K562 (cell line): ENCODE measurements around the gene MYO3B.
A peak's percentile ranks its signal among the peaks of the same experiment; 100 is the strongest.

ENCODE experiments used
- ADNP ChIP-seq: fragments of 200-800 bp; sonication (Bioruptor generic); IDR thresholded peaks from 2 replicates; pipeline ENCODE4 v1.6.1; 2016; ENCODE audit warnings: missing genetic modification characterization, missing compliant biosample characterization
- BDP1 ChIP-seq: IDR thresholded peaks from 3 replicates; pipeline ENCODE4 v1.6.1; 2011; ENCODE audit not compliant: insufficient read length, insufficient read depth
- CEBPB ChIP-seq: fragments of 450-650 bp; IDR thresholded peaks from 2 replicates; pipeline ENCODE4 v1.6.1; 2016; ENCODE audit warnings: missing genetic modification characterization, missing compliant biosample characterization
- CTCF ChIP-seq, 3 experiments: IDR thresholded peaks in 2 of 3; conservative IDR thresholded peaks in 1 of 3; 2 replicates each; pipeline ENCODE4 v1.5.1; 2011 to 2012; ENCODE audit warnings: low read length in 3 of 3, mild to moderate bottlenecking in 3 of 3, control low read depth in 2 of 3, improper control_type of control experiment in 1 of 3, inconsistent platforms in 1 of 3, low read depth in 1 of 3, mixed read lengths in 1 of 3, moderate library complexity in 1 of 3; ENCODE audit not compliant: insufficient read depth in 2 of 3
- JUN ChIP-seq, 2 experiments: sonication (generic) in 1 of 2; formaldehyde crosslinking in 1 of 2; IDR thresholded peaks; 2 replicates each; pipeline versions ENCODE4 v1.6.1 to v1.8.0; 2012 to 2022; ENCODE audit warnings: borderline replicate concordance in 2 of 2, mild to moderate bottlenecking in 2 of 2, improper control_type of control experiment in 1 of 2, low read depth in 1 of 2, low read length in 1 of 2, missing genetic modification reagents in 1 of 2
- KDM5B ChIP-seq: fragments of 200-600 bp; sonication (generic); IDR thresholded peaks from 2 replicates; pipeline ENCODE4 v1.6.1; 2012; ENCODE audit warnings: low read depth, mild to moderate bottlenecking, moderate library complexity, low read length, control low read depth, inconsistent platforms; ENCODE audit not compliant: insufficient replicate concordance
- RBBP5 ChIP-seq: fragments of 200-600 bp; sonication (generic); IDR thresholded peaks from 2 replicates; pipeline ENCODE4 v1.6.1; 2012; ENCODE audit warnings: borderline replicate concordance, mild to moderate bottlenecking, low read length, control low read depth, inconsistent platforms; ENCODE audit not compliant: insufficient read depth, poor library complexity, severe bottlenecking
- SAP30 ChIP-seq: fragments of 200-600 bp; sonication (generic); IDR thresholded peaks from 2 replicates; pipeline ENCODE4 v1.6.1; 2012; ENCODE audit warnings: borderline replicate concordance, low read depth, mild to moderate bottlenecking, moderate library complexity, low read length, control low read depth, inconsistent platforms; ENCODE audit not compliant: insufficient read depth, poor library complexity, severe bottlenecking
- ZBTB33 ChIP-seq: sonication (generic); formaldehyde crosslinking; IDR thresholded peaks from 2 replicates; pipeline ENCODE4 v1.8.1; 2023; ENCODE audit warnings: mild to moderate bottlenecking, missing genetic modification reagents
- ZNF274 ChIP-seq: IDR thresholded peaks from 2 replicates; pipeline ENCODE4 v1.6.1; 2011; ENCODE audit warnings: low read depth, mild to moderate bottlenecking, low read length, moderate library complexity, borderline replicate concordance
- ZNF740 ChIP-seq, 3 experiments: fragments of 200-800 bp in 1 of 3; sonication (Bioruptor generic) in 1 of 3; sonication (generic) in 1 of 3; formaldehyde crosslinking in 1 of 3; IDR thresholded peaks; 2 replicates each; pipeline versions ENCODE4 v1.6.1 to v1.8.0; 2016 to 2022; ENCODE audit warnings: mild to moderate bottlenecking in 2 of 3, missing compliant biosample characterization in 2 of 3, missing genetic modification characterization in 2 of 3, missing genetic modification reagents in 1 of 3
- TF ChIP-seq, protein P1 (sequence below): fragments of 200-600 bp; sonication (generic); IDR thresholded peaks from one replicate; pipeline ENCODE4 v1.6.1; 2012; ENCODE audit warnings: mild to moderate bottlenecking, low read depth, low read length, inconsistent platforms

- TF ChIP-seq ZNF740 (CRISPR knock-in tag; IDR thresholded peaks at IDR 0.05) (no peak), ZNF740 (tag; IDR thresholded peaks at IDR 0.05) (no peak), RBBP5 (no peak), ZBTB33 (no peak), BDP1 (no peak), SAP30 (no peak), ADNP (tag) (no peak), JUN (IDR thresholded peaks at IDR 0.05; ENCODE audit: borderline replicate concordance, low read depth, low read length) (no peak), JUN (CRISPR knock-in tag; IDR thresholded peaks at IDR 0.05; ENCODE audit: borderline replicate concordance) (no peak), CTCF (IDR thresholded peaks at IDR 0.05 in 2 of 3, conservative IDR thresholded peaks at IDR 0.05 in 1 of 3; ENCODE audit: insufficient read depth in 2 of 3, low read depth in 1 of 3, low read length in 3 of 3) (no peak), CEBPB (peak; percentile 39), ZNF274 (no peak), KDM5B (no peak)
- TF ChIP-seq, protein P1, sequence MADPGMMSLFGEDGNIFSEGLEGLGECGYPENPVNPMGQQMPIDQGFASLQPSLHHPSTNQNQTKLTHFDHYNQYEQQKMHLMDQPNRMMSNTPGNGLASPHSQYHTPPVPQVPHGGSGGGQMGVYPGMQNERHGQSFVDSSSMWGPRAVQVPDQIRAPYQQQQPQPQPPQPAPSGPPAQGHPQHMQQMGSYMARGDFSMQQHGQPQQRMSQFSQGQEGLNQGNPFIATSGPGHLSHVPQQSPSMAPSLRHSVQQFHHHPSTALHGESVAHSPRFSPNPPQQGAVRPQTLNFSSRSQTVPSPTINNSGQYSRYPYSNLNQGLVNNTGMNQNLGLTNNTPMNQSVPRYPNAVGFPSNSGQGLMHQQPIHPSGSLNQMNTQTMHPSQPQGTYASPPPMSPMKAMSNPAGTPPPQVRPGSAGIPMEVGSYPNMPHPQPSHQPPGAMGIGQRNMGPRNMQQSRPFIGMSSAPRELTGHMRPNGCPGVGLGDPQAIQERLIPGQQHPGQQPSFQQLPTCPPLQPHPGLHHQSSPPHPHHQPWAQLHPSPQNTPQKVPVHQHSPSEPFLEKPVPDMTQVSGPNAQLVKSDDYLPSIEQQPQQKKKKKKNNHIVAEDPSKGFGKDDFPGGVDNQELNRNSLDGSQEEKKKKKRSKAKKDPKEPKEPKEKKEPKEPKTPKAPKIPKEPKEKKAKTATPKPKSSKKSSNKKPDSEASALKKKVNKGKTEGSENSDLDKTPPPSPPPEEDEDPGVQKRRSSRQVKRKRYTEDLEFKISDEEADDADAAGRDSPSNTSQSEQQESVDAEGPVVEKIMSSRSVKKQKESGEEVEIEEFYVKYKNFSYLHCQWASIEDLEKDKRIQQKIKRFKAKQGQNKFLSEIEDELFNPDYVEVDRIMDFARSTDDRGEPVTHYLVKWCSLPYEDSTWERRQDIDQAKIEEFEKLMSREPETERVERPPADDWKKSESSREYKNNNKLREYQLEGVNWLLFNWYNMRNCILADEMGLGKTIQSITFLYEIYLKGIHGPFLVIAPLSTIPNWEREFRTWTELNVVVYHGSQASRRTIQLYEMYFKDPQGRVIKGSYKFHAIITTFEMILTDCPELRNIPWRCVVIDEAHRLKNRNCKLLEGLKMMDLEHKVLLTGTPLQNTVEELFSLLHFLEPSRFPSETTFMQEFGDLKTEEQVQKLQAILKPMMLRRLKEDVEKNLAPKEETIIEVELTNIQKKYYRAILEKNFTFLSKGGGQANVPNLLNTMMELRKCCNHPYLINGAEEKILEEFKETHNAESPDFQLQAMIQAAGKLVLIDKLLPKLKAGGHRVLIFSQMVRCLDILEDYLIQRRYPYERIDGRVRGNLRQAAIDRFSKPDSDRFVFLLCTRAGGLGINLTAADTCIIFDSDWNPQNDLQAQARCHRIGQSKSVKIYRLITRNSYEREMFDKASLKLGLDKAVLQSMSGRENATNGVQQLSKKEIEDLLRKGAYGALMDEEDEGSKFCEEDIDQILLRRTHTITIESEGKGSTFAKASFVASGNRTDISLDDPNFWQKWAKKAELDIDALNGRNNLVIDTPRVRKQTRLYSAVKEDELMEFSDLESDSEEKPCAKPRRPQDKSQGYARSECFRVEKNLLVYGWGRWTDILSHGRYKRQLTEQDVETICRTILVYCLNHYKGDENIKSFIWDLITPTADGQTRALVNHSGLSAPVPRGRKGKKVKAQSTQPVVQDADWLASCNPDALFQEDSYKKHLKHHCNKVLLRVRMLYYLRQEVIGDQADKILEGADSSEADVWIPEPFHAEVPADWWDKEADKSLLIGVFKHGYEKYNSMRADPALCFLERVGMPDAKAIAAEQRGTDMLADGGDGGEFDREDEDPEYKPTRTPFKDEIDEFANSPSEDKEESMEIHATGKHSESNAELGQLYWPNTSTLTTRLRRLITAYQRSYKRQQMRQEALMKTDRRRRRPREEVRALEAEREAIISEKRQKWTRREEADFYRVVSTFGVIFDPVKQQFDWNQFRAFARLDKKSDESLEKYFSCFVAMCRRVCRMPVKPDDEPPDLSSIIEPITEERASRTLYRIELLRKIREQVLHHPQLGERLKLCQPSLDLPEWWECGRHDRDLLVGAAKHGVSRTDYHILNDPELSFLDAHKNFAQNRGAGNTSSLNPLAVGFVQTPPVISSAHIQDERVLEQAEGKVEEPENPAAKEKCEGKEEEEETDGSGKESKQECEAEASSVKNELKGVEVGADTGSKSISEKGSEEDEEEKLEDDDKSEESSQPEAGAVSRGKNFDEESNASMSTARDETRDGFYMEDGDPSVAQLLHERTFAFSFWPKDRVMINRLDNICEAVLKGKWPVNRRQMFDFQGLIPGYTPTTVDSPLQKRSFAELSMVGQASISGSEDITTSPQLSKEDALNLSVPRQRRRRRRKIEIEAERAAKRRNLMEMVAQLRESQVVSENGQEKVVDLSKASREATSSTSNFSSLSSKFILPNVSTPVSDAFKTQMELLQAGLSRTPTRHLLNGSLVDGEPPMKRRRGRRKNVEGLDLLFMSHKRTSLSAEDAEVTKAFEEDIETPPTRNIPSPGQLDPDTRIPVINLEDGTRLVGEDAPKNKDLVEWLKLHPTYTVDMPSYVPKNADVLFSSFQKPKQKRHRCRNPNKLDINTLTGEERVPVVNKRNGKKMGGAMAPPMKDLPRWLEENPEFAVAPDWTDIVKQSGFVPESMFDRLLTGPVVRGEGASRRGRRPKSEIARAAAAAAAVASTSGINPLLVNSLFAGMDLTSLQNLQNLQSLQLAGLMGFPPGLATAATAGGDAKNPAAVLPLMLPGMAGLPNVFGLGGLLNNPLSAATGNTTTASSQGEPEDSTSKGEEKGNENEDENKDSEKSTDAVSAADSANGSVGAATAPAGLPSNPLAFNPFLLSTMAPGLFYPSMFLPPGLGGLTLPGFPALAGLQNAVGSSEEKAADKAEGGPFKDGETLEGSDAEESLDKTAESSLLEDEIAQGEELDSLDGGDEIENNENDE: no peak
These were observed 523.1 kb downstream of the MYO3B start for GRCh38 chr2:170701011-170701410.
